WI38 (cell line): ENCODE measurements around the gene HSD17B7.
A peak's percentile ranks its signal among the peaks of the same experiment; 100 is the strongest.
"Not testable (repeated sequence)": the region's sequence is repeated elsewhere in the genome, so short reads cannot be mapped to it uniquely, and the experiment has no call there.

ENCODE experiments used
- H3K4me3 ChIP-seq: 2 replicates; pipeline ENCODE4 v1.5.1; 2011; ENCODE audit warnings: low read depth, mild to moderate bottlenecking, control low read depth, low read length
- CTCF ChIP-seq: IDR thresholded peaks from 2 replicates; pipeline ENCODE4 v1.5.1; 2012; ENCODE audit warnings: low read depth, mild to moderate bottlenecking, control low read depth, low read length

Gene HSD17B7

GRCh38 chr1:162756523-162756922, 34.0 kb upstream of the HSD17B7 start:
- no peak overlapping the region for H3K4me3 ChIP-seq
- TF ChIP-seq CTCF = peak; percentile 11; the same call in 1 of the 2 replicates

GRCh38 chr1:162757476-162757875, 33.0 kb upstream of the HSD17B7 start:
- no peak for TF ChIP-seq CTCF
- no peak overlapping the region for H3K4me3 ChIP-seq

- TF ChIP-seq CTCF = no peak
- H3K4me3 ChIP-seq = no peak overlapping the region
These were observed 24.7 kb upstream of the HSD17B7 start for GRCh38 chr1:162765788-162766187.

GRCh38 chr1:162772571-162773154, 17.8 kb upstream of the HSD17B7 start:
- no peak overlapping the region for H3K4me3 ChIP-seq
- TF ChIP-seq CTCF = no peak

- no peak overlapping the region for H3K4me3 ChIP-seq
These were observed 16.5 kb upstream of the HSD17B7 start for GRCh38 chr1:162774007-162774406.

GRCh38 chr1:162779043-162779442, 11.5 kb upstream of the HSD17B7 start:
- H3K4me3 ChIP-seq = no peak overlapping the region
- TF ChIP-seq CTCF = no peak

More at GRCh38 chr1:162774007-162774406, 16.5 kb upstream of the HSD17B7 start:
- TF ChIP-seq CTCF = no peak

- H3K4me3 ChIP-seq = no peak overlapping the region
- TF ChIP-seq CTCF = no peak
These were observed 7.8 kb upstream of the HSD17B7 start for GRCh38 chr1:162782671-162783070.

GRCh38 chr1:162784926-162785325, 5.6 kb upstream of the HSD17B7 start:
- not testable (repeated sequence) for H3K4me3 ChIP-seq

GRCh38 chr1:162788783-162789182, 1.7 kb upstream of the HSD17B7 start:
- not testable (repeated sequence) for H3K4me3 ChIP-seq

- H3K4me3 ChIP-seq = peak overlapping the region; percentile 59
These were observed 469 bp downstream of the HSD17B7 start for GRCh38 chr1:162790985-162791357.

- H3K4me3 ChIP-seq = not testable (repeated sequence)
These were observed 3.8 kb downstream of the HSD17B7 start for GRCh38 chr1:162794284-162794683.

GRCh38 chr1:162796617-162797279, 6.2 kb downstream of the HSD17B7 start:
- H3K4me3 ChIP-seq = not testable (repeated sequence)
